ENCODE results near the gene CEL.

The CEL gene

DNA sequence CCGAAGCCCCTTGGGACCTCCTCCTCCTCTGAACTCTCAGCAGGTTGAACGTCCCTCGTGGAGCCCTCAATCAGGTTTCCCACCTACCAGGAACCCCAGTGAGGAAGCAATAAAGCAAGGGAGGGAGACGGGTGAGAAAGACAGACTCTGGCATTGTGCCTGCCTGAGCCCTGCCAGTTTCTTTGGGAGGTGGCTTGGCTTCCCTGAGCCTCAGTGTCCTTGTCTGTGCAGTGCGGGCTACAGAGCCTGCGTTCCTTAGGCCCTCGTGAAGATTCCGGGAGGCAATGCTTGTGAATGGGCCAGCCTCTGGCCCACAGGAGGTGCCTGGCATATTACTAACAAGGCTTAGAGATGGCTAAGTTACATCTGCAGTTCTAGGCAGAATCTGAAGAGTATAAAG, 19.1 kb upstream of the CEL start:
- Histone ChIP-seq H2AFZ (ENCODE audit: low read depth, low read length) (no peak overlapping the region), H3K4me1 (ENCODE audit: low read length) (no peaks in the 10 kb centered on the region), H3K27me3 (ENCODE audit: low read depth, low read length) (no peaks in the 10 kb centered on the region), H3K4me2 (ENCODE audit: low read length) (no peak overlapping the region), H3K79me2 (ENCODE audit: low read length) (peaks cover 31% of the 10 kb centered on the region), H3K9ac (ENCODE audit: low read length) (no peak overlapping the region), H3K27ac (ENCODE audit: low read length) (no peak overlapping the region), H4K20me1 (ENCODE audit: insufficient read depth, low read length) (peaks cover 26% of the 10 kb centered on the region), H3K9me3 (ENCODE audit: insufficient read depth, low read length) (no peaks in the 10 kb centered on the region), H3K36me3 (replicated peaks; ENCODE audit: low read depth, low read length) (peaks cover 48% of the 10 kb centered on the region), H3K4me3 (ENCODE audit: low read length) (no peak overlapping the region)
- TF ChIP-seq, protein P1, sequence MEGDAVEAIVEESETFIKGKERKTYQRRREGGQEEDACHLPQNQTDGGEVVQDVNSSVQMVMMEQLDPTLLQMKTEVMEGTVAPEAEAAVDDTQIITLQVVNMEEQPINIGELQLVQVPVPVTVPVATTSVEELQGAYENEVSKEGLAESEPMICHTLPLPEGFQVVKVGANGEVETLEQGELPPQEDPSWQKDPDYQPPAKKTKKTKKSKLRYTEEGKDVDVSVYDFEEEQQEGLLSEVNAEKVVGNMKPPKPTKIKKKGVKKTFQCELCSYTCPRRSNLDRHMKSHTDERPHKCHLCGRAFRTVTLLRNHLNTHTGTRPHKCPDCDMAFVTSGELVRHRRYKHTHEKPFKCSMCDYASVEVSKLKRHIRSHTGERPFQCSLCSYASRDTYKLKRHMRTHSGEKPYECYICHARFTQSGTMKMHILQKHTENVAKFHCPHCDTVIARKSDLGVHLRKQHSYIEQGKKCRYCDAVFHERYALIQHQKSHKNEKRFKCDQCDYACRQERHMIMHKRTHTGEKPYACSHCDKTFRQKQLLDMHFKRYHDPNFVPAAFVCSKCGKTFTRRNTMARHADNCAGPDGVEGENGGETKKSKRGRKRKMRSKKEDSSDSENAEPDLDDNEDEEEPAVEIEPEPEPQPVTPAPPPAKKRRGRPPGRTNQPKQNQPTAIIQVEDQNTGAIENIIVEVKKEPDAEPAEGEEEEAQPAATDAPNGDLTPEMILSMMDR (IDR thresholded peaks at IDR 0.05; ENCODE audit: low read depth, low read length), result no peak
- no peak for TF ChIP-seq EZH2phosphoT487 (IDR thresholded peaks at IDR 0.05; ENCODE audit: low read depth)

DNA sequence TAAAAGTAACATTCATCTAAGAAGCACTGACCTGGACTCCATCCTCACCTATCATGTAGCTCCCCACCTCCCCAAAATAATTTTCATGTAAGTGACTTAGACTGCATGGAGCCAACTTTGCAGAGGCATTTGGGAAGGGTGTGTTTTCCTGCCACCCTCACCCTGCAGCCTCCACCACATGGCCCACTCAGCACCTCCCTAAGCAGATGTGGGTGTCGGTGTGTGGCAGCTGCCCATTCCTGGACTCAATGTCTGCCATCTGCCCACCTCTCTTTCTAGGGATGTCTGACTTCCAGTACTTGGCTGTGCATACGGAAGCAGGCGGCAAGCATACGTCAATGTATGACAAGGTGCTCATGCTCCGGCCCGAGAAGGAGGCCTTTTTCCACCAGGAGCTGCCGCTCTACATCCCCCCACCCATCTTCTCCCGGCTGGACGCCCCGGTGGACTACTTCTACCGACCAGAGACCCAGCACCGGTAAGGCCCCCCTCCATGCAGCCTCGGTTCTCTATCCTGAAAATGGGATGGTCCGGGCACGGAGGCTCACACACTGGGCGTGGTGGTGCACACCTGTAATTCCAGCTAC, 18.2 kb upstream of the CEL start:
- H3K27ac ChIP-seq (ENCODE audit: low read length), result no peak overlapping the region
- peaks cover 45% of the 10 kb centered on the region for H3K36me3 ChIP-seq (replicated peaks; ENCODE audit: low read depth, low read length)
- H3K4me1 ChIP-seq (ENCODE audit: low read length), result no peaks in the 10 kb centered on the region
- TF ChIP-seq EZH2phosphoT487 (IDR thresholded peaks at IDR 0.05; ENCODE audit: low read depth), result no peak
- TF ChIP-seq, protein P1 (IDR thresholded peaks at IDR 0.05; ENCODE audit: low read depth, low read length), result no peak
- H2AFZ ChIP-seq (ENCODE audit: low read depth, low read length), result no peak overlapping the region
- no peak overlapping the region for H3K4me3 ChIP-seq (ENCODE audit: low read length)
- H3K9ac ChIP-seq (ENCODE audit: low read length), result no peak overlapping the region
- H3K79me2 ChIP-seq (ENCODE audit: low read length), result peaks cover 26% of the 10 kb centered on the region
- peaks cover 24% of the 10 kb centered on the region for H4K20me1 ChIP-seq (ENCODE audit: insufficient read depth, low read length)
- H3K9me3 ChIP-seq (ENCODE audit: insufficient read depth, low read length), result no peaks in the 10 kb centered on the region
- H3K27me3 ChIP-seq (ENCODE audit: low read depth, low read length), result no peaks in the 10 kb centered on the region
- H3K4me2 ChIP-seq (ENCODE audit: low read length), result no peak overlapping the region

DNA sequence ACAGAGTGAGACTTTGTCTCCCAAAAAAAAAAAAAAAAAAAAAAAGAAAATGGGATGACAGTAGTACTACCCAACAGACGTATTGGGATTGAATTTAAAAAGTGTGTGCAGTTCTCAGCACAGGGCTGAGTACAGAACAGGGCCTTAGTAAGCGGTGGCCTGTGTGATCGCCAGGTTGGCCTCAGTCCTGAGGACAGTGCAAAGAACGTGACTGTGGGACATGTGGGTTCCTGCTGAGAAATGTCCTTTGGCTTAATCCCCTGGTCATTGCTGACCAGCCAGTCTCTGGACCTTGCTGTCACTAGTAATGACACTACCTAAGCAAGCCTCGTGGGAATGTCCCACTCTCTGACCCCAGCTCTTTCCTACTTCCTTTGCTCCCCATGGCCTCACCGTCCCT, 17.7 kb upstream of the CEL start:
- Histone ChIP-seq H3K27me3 (ENCODE audit: low read depth, low read length) (no peaks in the 10 kb centered on the region), H4K20me1 (ENCODE audit: insufficient read depth, low read length) (peaks cover 20% of the 10 kb centered on the region), H3K9me3 (ENCODE audit: insufficient read depth, low read length) (no peaks in the 10 kb centered on the region), H2AFZ (ENCODE audit: low read depth, low read length) (no peak overlapping the region), H3K9ac (ENCODE audit: low read length) (no peak overlapping the region), H3K36me3 (replicated peaks; ENCODE audit: low read depth, low read length) (peaks cover 46% of the 10 kb centered on the region), H3K4me3 (ENCODE audit: low read length) (no peak overlapping the region), H3K79me2 (ENCODE audit: low read length) (peaks cover 20% of the 10 kb centered on the region), H3K27ac (ENCODE audit: low read length) (no peak overlapping the region), H3K4me1 (ENCODE audit: low read length) (no peaks in the 10 kb centered on the region), H3K4me2 (ENCODE audit: low read length) (no peak overlapping the region)
- TF ChIP-seq, protein P1 (IDR thresholded peaks at IDR 0.05; ENCODE audit: low read depth, low read length), result no peak
- no peak for TF ChIP-seq EZH2phosphoT487 (IDR thresholded peaks at IDR 0.05; ENCODE audit: low read depth)

DNA sequence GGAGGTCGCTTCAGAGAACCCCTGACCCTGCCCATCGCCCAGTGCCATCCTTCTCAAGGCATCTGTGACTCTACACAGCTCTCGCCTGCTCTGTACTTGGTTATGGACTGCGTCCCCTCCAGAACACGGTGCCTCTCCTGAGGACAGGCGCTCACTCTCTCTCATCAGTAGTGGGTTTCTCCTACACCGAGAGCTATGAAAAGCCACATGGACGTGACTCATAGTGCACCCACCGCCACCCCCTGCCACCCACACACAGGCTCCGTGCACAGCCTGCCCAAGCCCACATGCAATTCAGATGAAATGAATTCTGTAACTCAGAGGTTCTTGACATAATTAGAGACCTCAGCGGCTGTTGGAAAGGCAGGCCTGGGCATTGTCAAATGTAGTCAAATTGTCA, 17.1 kb upstream of the CEL start:
- Histone ChIP-seq H3K79me2 (ENCODE audit: low read length) (peaks cover 15% of the 10 kb centered on the region), H3K27ac (ENCODE audit: low read length) (no peak overlapping the region), H3K4me2 (ENCODE audit: low read length) (no peak overlapping the region), H3K4me3 (ENCODE audit: low read length) (no peak overlapping the region), H3K36me3 (replicated peaks; ENCODE audit: low read depth, low read length) (peaks cover 51% of the 10 kb centered on the region), H4K20me1 (ENCODE audit: insufficient read depth, low read length) (peaks cover 17% of the 10 kb centered on the region), H3K9me3 (ENCODE audit: insufficient read depth, low read length) (no peaks in the 10 kb centered on the region), H3K4me1 (ENCODE audit: low read length) (no peaks in the 10 kb centered on the region), H3K27me3 (ENCODE audit: low read depth, low read length) (no peaks in the 10 kb centered on the region), H2AFZ (ENCODE audit: low read depth, low read length) (no peak overlapping the region), H3K9ac (ENCODE audit: low read length) (no peak overlapping the region)
- TF ChIP-seq, protein P1 (IDR thresholded peaks at IDR 0.05; ENCODE audit: low read depth, low read length), result no peak
- TF ChIP-seq EZH2phosphoT487 (IDR thresholded peaks at IDR 0.05; ENCODE audit: low read depth), result no peak
